ENCODE results near the gene MRPL20. TPM values are rescaled to one million over a fixed set of nuclear protein-coding genes. Genes with fewer than 3 reads are reported as not detected.
A peak's percentile ranks its signal among the peaks of the same experiment; 100 is the strongest.

Gene MRPL20
- total and polyA plus RNA-seq, 2 donors from 2014 or later: 103 to 221 TPM

- Histone ChIP-seq H3K9ac (ENCODE audit: low read length in 3 of 3) (no peak overlapping the region), H3K4me3 (ENCODE audit: low read length in 3 of 3) (no peak overlapping the region), H3K27ac (ENCODE audit: low read depth in 2 of 2, low read length in 2 of 2) (no peak overlapping the region), H3K4me1 (ENCODE audit: control insufficient read depth in 2 of 3, insufficient read depth in 2 of 3, low read depth in 1 of 3, low read length in 3 of 3) (peaks cover 0 to 15% (median 5%) of the 10 kb centered on the region in 3 donors), H3K9me3 (ENCODE audit: control insufficient read depth in 2 of 3, insufficient read depth in 1 of 3, low read length in 3 of 3) (no peaks in the 10 kb centered on the region), H3K27me3 (ENCODE audit: control insufficient read depth, insufficient read depth, low read length) (no peaks in the 10 kb centered on the region), H3K36me3 (ENCODE audit: control insufficient read depth in 2 of 3, insufficient read depth in 3 of 3, low read length in 3 of 3) (no peaks in the 10 kb centered on the region)
- FAIRE-seq: no peak
- intact Hi-C loops (cut with DNase I): no loop called here
- no peak for TF ChIP-seq CTCF (IDR thresholded peaks at IDR 0.05; ENCODE audit: borderline replicate concordance, extremely low read depth, insufficient read depth)
- DNase-seq: peak in 1 of 5 donors; percentile 74
Measured at GRCh38 chr1:1442069-1442770, 35.1 kb upstream of the MRPL20 start.

GRCh38 chr1:1441002-1441888 lies 34.2 kb upstream of the MRPL20 start:
- no peak overlapping the region for H3K4me3 ChIP-seq (ENCODE audit: low read length in 3 of 3)
- DNase-seq (peak in 4 of 5 donors; percentile 33 to 82 (median 61)), FAIRE-seq (no peak)
- no peaks in the 10 kb centered on the region for H3K9me3 ChIP-seq (ENCODE audit: control insufficient read depth in 2 of 3, insufficient read depth in 1 of 3, low read length in 3 of 3)
- peak; percentile 77 for TF ChIP-seq CTCF (IDR thresholded peaks at IDR 0.05; ENCODE audit: borderline replicate concordance, extremely low read depth, insufficient read depth)
- peaks cover 0 to 24% (median 11%) of the 10 kb centered on the region in 3 donors for H3K4me1 ChIP-seq (ENCODE audit: control insufficient read depth in 2 of 3, insufficient read depth in 2 of 3, low read depth in 1 of 3, low read length in 3 of 3)
- intact Hi-C loops (cut with DNase I): no loop called here
- H3K36me3 ChIP-seq (ENCODE audit: control insufficient read depth in 2 of 3, insufficient read depth in 3 of 3, low read length in 3 of 3): no peaks in the 10 kb centered on the region
- H3K9ac ChIP-seq (ENCODE audit: low read length in 3 of 3): no peak overlapping the region
- H3K27ac ChIP-seq (ENCODE audit: low read depth in 2 of 2, low read length in 2 of 2): no peak overlapping the region
- H3K27me3 ChIP-seq (ENCODE audit: control insufficient read depth, insufficient read depth, low read length): no peaks in the 10 kb centered on the region

- Histone ChIP-seq H3K9me3 (ENCODE audit: control insufficient read depth in 2 of 3, insufficient read depth in 1 of 3, low read length in 3 of 3) (no peaks in the 10 kb centered on the region), H3K27me3 (ENCODE audit: control insufficient read depth, insufficient read depth, low read length) (no peaks in the 10 kb centered on the region), H3K36me3 (ENCODE audit: control insufficient read depth in 2 of 3, insufficient read depth in 3 of 3, low read length in 3 of 3) (no peaks in the 10 kb centered on the region), H3K4me3 (ENCODE audit: low read length in 3 of 3) (no peak overlapping the region), H3K27ac (ENCODE audit: low read depth in 2 of 2, low read length in 2 of 2) (no peak overlapping the region), H3K4me1 (ENCODE audit: control insufficient read depth in 2 of 3, insufficient read depth in 2 of 3, low read depth in 1 of 3, low read length in 3 of 3) (peaks cover 0 to 28% (median 12%) of the 10 kb centered on the region in 3 donors), H3K9ac (ENCODE audit: low read length in 3 of 3) (no peak overlapping the region)
- DNase-seq (peak in 1 of 5 donors; percentile 56), FAIRE-seq (no peak)
- intact Hi-C loops (cut with DNase I): no loop called here
- TF ChIP-seq CTCF (IDR thresholded peaks at IDR 0.05; ENCODE audit: borderline replicate concordance, extremely low read depth, insufficient read depth): no peak
Measured at GRCh38 chr1:1440262-1441001, 33.3 kb upstream of the MRPL20 start.

All from kidney (tissue), 14 donors.